Liver (tissue), 9 donors: Measurements from ENCODE around the gene RAET1E. TPM values are rescaled to one million over a fixed set of nuclear protein-coding genes. Genes with fewer than 3 reads are reported as not detected.

Source experiments
- DNase-seq: peaks from one replicate; pipeline ENCODE4 v3.0.0-alpha.2; 2017; ENCODE audit warnings: low spot score
- H3K27ac ChIP-seq, 2 donors: one replicate each; pipeline ENCODE4 v1.7.0; 2013; ENCODE audit warnings: inconsistent platforms in 2 of 2, low read length in 2 of 2, control low read depth in 1 of 2, low read depth in 1 of 2, mild to moderate bottlenecking in 1 of 2
- H3K27me3 ChIP-seq, 4 donors: one replicate each; pipeline versions ENCODE4 v1.6.1 to v1.7.0; 2013; ENCODE audit warnings: low read length in 3 of 4, inconsistent platforms in 1 of 4, mild to moderate bottlenecking in 1 of 4, moderate library complexity in 1 of 4; ENCODE audit not compliant: control insufficient read depth in 4 of 4, insufficient read depth in 4 of 4
- H3K36me3 ChIP-seq, 4 donors: one replicate each; pipeline versions ENCODE4 v1.6.1 to v1.7.0; 2013; ENCODE audit warnings: low read length in 3 of 4, mild to moderate bottlenecking in 3 of 4, low read depth in 1 of 4, moderate library complexity in 1 of 4; ENCODE audit not compliant: control insufficient read depth in 4 of 4, insufficient read depth in 3 of 4
- H3K4me1 ChIP-seq, 4 donors: one replicate each; pipeline versions ENCODE4 v1.6.1 to v1.7.0; 2013; ENCODE audit warnings: low read length in 3 of 4, mild to moderate bottlenecking in 3 of 4, moderate library complexity in 1 of 4; ENCODE audit not compliant: control insufficient read depth in 4 of 4, insufficient read depth in 4 of 4
- H3K4me3 ChIP-seq, 3 donors: one replicate each; pipeline versions ENCODE4 v1.6.1 to v1.7.0; 2013; ENCODE audit warnings: low read length in 3 of 3, control low read depth in 1 of 3, low read depth in 1 of 3, mild to moderate bottlenecking in 1 of 3
- H3K9ac ChIP-seq, 2 donors: one replicate each; pipeline ENCODE4 v1.7.0; 2013; ENCODE audit warnings: low read length in 2 of 2, mild to moderate bottlenecking in 2 of 2, moderate library complexity in 2 of 2, control low read depth in 1 of 2, low read depth in 1 of 2
- H3K9me3 ChIP-seq, 4 donors: one replicate each; pipeline versions ENCODE4 v1.6.1 to v1.7.0; 2013; ENCODE audit warnings: low read length in 3 of 4; ENCODE audit not compliant: control insufficient read depth in 4 of 4
- ATF3 ChIP-seq: IDR thresholded peaks from 2 replicates; pipeline ENCODE4 v1.6.1; 2016; ENCODE audit warnings: antibody characterized with exemption
- CTCF ChIP-seq: fragments of 150-350 bp; IDR thresholded peaks from 2 replicates; pipeline ENCODE4 v1.5.1; 2017; ENCODE audit warnings: improper control_type of control experiment, low read depth, low read length; ENCODE audit not compliant: missing input control
- FOXA1 ChIP-seq: IDR thresholded peaks from 2 replicates; pipeline ENCODE4 v1.6.1; 2016; ENCODE audit warnings: antibody characterized with exemption
- FOXA2 ChIP-seq: IDR thresholded peaks from 2 replicates; pipeline ENCODE4 v1.6.1; 2016; ENCODE audit warnings: antibody characterized with exemption
- GABPA ChIP-seq, 2 donors: IDR thresholded peaks in 1 of 2; conservative IDR thresholded peaks in 1 of 2; 2 replicates each; pipeline ENCODE4 v1.6.1; 2016; ENCODE audit warnings: antibody characterized with exemption in 2 of 2, mild to moderate bottlenecking in 1 of 2, moderate library complexity in 1 of 2
- HNF4A ChIP-seq, 2 donors: conservative IDR thresholded peaks; 2 replicates each; pipeline ENCODE4 v1.6.1; 2016; ENCODE audit warnings: antibody characterized with exemption in 2 of 2, mild to moderate bottlenecking in 2 of 2
- HNF4G ChIP-seq: IDR thresholded peaks from 2 replicates; pipeline ENCODE4 v1.6.1; 2016; ENCODE audit warnings: antibody characterized with exemption
- JUND ChIP-seq, 2 donors: IDR thresholded peaks; 2 replicates each; pipeline ENCODE4 v1.6.1; 2016; ENCODE audit warnings: antibody characterized with exemption in 2 of 2
- MAX ChIP-seq: IDR thresholded peaks from 2 replicates; pipeline ENCODE4 v1.6.1; 2016; ENCODE audit warnings: antibody characterized with exemption
- NR2F2 ChIP-seq: IDR thresholded peaks from 2 replicates; pipeline ENCODE4 v1.6.1; 2016; ENCODE audit warnings: antibody characterized with exemption
- RAD21 ChIP-seq, 2 donors: IDR thresholded peaks; 2 replicates each; pipeline ENCODE4 v1.6.1; 2016; ENCODE audit warnings: antibody characterized with exemption in 2 of 2, mild to moderate bottlenecking in 2 of 2
- REST ChIP-seq: IDR thresholded peaks from 2 replicates; pipeline ENCODE4 v1.6.1; 2016; ENCODE audit warnings: antibody characterized with exemption, mild to moderate bottlenecking
- SP1 ChIP-seq: IDR thresholded peaks from 2 replicates; pipeline ENCODE4 v1.6.1; 2018; ENCODE audit warnings: antibody characterized with exemption, mild to moderate bottlenecking
- YY1 ChIP-seq: IDR thresholded peaks from 2 replicates; pipeline ENCODE4 v1.6.1; 2016; ENCODE audit warnings: antibody characterized with exemption, mild to moderate bottlenecking
- ZBTB33 ChIP-seq: IDR thresholded peaks from 2 replicates; pipeline ENCODE4 v1.6.1; 2016; ENCODE audit warnings: antibody characterized with exemption
- WGBS: extraction: QIAGEN DNeasy Blood & Tissue Kit; methylation state at CpG from one replicate; pipeline ENCODE4 v1.1.7; 2013; 5-methylcytosine and 5-hydroxymethylcytosine counted together
- polyA plus RNA-seq, 2 donors: library from polyadenylated mRNA; stranded (reverse) in 1 of 2; unstranded in 1 of 2; fragments of 200-250 nt in 1 of 2; fragments of >200 nt in 1 of 2; fragmentation: Nextera tagmentation in 1 of 2; extraction: Ambion mirVana in 1 of 2; gene quantifications; one replicate each; pipeline versions ENCODE4 v1.2.1 to v1.2.3, GENCODE V29; 2013 to 2015
- total RNA-seq, 2 donors: library from RNA; depleted of rRNA; stranded (reverse); fragments of >200 nt; gene quantifications; one replicate each; pipeline ENCODE4 v1.2.3, GENCODE V29; 2014
- donor health status: healthy.
- donor health status: healthy.
- donor health status: healthy.
- donor health status: healthy.
- donor health status: healthy.

Gene RAET1E
- total and polyA plus RNA-seq, 4 donors, result not detected

GRCh38 chr6:149885888-149886287 lies 12.0 kb downstream of the RAET1E start:
- Histone ChIP-seq H3K36me3 (no peaks in the 10 kb centered on the region), H3K9ac (no peak overlapping the region), H3K27me3 (no peaks in the 10 kb centered on the region), H3K4me1 (no peaks in the 10 kb centered on the region), H3K4me3 (no peak overlapping the region), H3K27ac (no peak overlapping the region), H3K9me3 (no peaks in the 10 kb centered on the region)
- TF ChIP-seq MAX (no peak), FOXA2 (no peak), ATF3 (no peak), YY1 (no peak), HNF4A (conservative IDR thresholded peaks at IDR 0.05) (no peak), GABPA (IDR thresholded peaks at IDR 0.05 in 1 of 2, conservative IDR thresholded peaks at IDR 0.05 in 1 of 2) (no peak), RAD21 (IDR thresholded peaks at IDR 0.05) (no peak), NR2F2 (no peak), JUND (IDR thresholded peaks at IDR 0.05) (no peak)
- 90% methylated on average over 3 of the region's 3 CpGs for WGBS
- no peak for DNase-seq

- Histone ChIP-seq H3K9ac (no peak overlapping the region), H3K9me3 (no peaks in the 10 kb centered on the region), H3K36me3 (no peaks in the 10 kb centered on the region), H3K27me3 (no peaks in the 10 kb centered on the region), H3K27ac (no peak overlapping the region), H3K4me3 (no peak overlapping the region), H3K4me1 (no peaks in the 10 kb centered on the region)
- TF ChIP-seq NR2F2 (no peak), YY1 (no peak), HNF4G (no peak), HNF4A (conservative IDR thresholded peaks at IDR 0.05) (no peak), JUND (IDR thresholded peaks at IDR 0.05) (no peak), RAD21 (IDR thresholded peaks at IDR 0.05) (no peak), ATF3 (no peak), CTCF (no peak), FOXA1 (no peak), REST (no peak), MAX (no peak), ZBTB33 (no peak), SP1 (no peak)
- 87% methylated on average over 7 of the region's 7 CpGs for WGBS
- DNase-seq, result no peak
Measured at GRCh38 chr6:149884617-149885016, 13.3 kb downstream of the RAET1E start.
